Astrocyte (in vitro differentiated cells and primary cell): ENCODE measurements around the gene SDR42E2. TPM values are rescaled to one million over a fixed set of nuclear protein-coding genes. Genes with fewer than 3 reads are reported as not detected.

ENCODE experiments used
- DNase-seq: peaks from one replicate; pipeline ENCODE4 v3.0.0-alpha.2; 2010; ENCODE audit warnings: low read depth
- FAIRE-seq: peaks from 2 replicates; lab custom pipeline; 2011; peaks lifted over from hg19 to GRCh38; lab: Jason Lieb, UNC
- H2AFZ ChIP-seq: 2 replicates; pipeline ENCODE4 v1.6.0; 2012; ENCODE audit warnings: low read depth, low read length, inconsistent platforms
- H3K27ac ChIP-seq: 2 replicates; pipeline ENCODE4 v1.5.1; 2011; ENCODE audit warnings: low read depth, low read length, inconsistent platforms
- H3K27me3 ChIP-seq: 2 replicates; pipeline ENCODE4 v1.6.0; 2011; ENCODE audit warnings: low read length, inconsistent platforms; ENCODE audit not compliant: insufficient read depth
- H3K36me3 ChIP-seq: 2 replicates; pipeline ENCODE4 v1.5.1; 2011; ENCODE audit warnings: low read length, inconsistent platforms; ENCODE audit not compliant: insufficient read depth
- H3K4me1 ChIP-seq: 2 replicates; pipeline ENCODE4 v1.5.1; 2011; ENCODE audit warnings: low read length, inconsistent platforms; ENCODE audit not compliant: insufficient read depth
- H3K4me2 ChIP-seq: 2 replicates; pipeline ENCODE4 v1.6.0; 2012; ENCODE audit warnings: low read length, inconsistent platforms
- H3K4me3 ChIP-seq: 2 replicates; pipeline ENCODE4 v1.5.1; 2011; ENCODE audit warnings: low read depth, mild to moderate bottlenecking, low read length, inconsistent platforms; ENCODE audit not compliant: insufficient read depth
- H3K79me2 ChIP-seq: 2 replicates; pipeline ENCODE4 v1.6.0; 2012; ENCODE audit warnings: mild to moderate bottlenecking, low read length, inconsistent platforms; ENCODE audit not compliant: insufficient read depth
- H3K9ac ChIP-seq: 2 replicates; pipeline ENCODE4 v1.6.0; 2012; ENCODE audit warnings: mild to moderate bottlenecking, low read length, inconsistent platforms
- H3K9me3 ChIP-seq: 2 replicates; pipeline ENCODE4 v1.5.1; 2012; ENCODE audit warnings: low read depth, mild to moderate bottlenecking, low read length, inconsistent platforms; ENCODE audit not compliant: insufficient read depth
- H4K20me1 ChIP-seq: 2 replicates; pipeline ENCODE4 v1.6.0; 2012; ENCODE audit warnings: low read length, inconsistent platforms; ENCODE audit not compliant: insufficient read depth
- H3K27ac Mint-ChIP-seq: one replicate; pipeline ENCODE4 v1.8.0; 2021; ENCODE audit warnings: mild to moderate bottlenecking, mixed read lengths; ENCODE audit not compliant: unreplicated experiment
- H3K27me3 Mint-ChIP-seq: one replicate; pipeline ENCODE4 v1.8.0; 2021; ENCODE audit warnings: low read depth, mixed read lengths; ENCODE audit not compliant: unreplicated experiment
- H3K36me3 Mint-ChIP-seq: one replicate; pipeline ENCODE4 v1.8.0; 2021; ENCODE audit warnings: low read depth, mixed read lengths; ENCODE audit not compliant: unreplicated experiment
- H3K4me1 Mint-ChIP-seq: one replicate; pipeline ENCODE4 v1.8.0; 2021; ENCODE audit warnings: low read depth, mixed read lengths; ENCODE audit not compliant: unreplicated experiment
- H3K4me3 Mint-ChIP-seq: one replicate; pipeline ENCODE4 v1.8.0; 2021; ENCODE audit warnings: mild to moderate bottlenecking, moderate library complexity, mixed read lengths; ENCODE audit not compliant: unreplicated experiment
- H3K9me3 Mint-ChIP-seq: one replicate; pipeline ENCODE4 v1.8.0; 2021; ENCODE audit warnings: mild to moderate bottlenecking, mixed read lengths; ENCODE audit not compliant: unreplicated experiment
- EZH2 ChIP-seq: IDR thresholded peaks from 2 replicates; pipeline ENCODE4 v1.6.1; 2012; ENCODE audit warnings: mild to moderate bottlenecking, low read length, inconsistent platforms; ENCODE audit not compliant: insufficient read depth
- total RNA-seq: library from RNA; stranded (reverse); gene quantifications from 2 replicates; pipeline ENCODE4 v1.2.1, GENCODE V29; 2021
- TF ChIP-seq, protein P1 (sequence below): IDR thresholded peaks from 2 replicates; pipeline ENCODE4 v1.5.1; 2011; ENCODE audit warnings: low read depth, mild to moderate bottlenecking, inconsistent platforms, low read length, moderate library complexity; ENCODE audit not compliant: insufficient read depth

The SDR42E2 gene
- total RNA-seq, 1 donor from 2014 or later = not detected

DNA sequence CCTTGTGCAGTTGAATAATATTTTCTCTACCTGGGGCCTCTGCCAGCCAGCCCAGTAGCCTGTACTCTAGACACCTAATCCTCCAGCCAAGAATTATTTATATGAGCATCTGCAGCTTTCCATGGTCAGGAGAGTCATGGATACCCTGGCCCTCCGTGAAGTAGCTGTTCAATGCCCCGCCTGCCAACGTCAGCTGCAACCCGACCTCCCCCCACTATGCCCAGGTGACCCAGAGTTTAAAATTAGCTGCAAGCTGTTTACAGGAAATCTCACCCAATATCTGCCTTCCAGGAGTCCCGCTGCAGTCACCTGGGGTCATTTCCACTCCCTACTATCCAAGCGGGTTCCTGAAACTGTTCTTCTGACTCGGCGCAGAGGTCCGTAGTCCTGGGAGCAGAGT, 12.3 kb downstream of the SDR42E2 start:
- Histone ChIP-seq H3K79me2 (no peaks in the 10 kb centered on the region), H3K27ac (no peak overlapping the region), H3K27me3 (peaks cover 2% of the 10 kb centered on the region), H2AFZ (no peak overlapping the region), H4K20me1 (no peaks in the 10 kb centered on the region), H3K4me3 (no peak overlapping the region), H3K4me2 (no peak overlapping the region), H3K9ac (no peak overlapping the region), H3K36me3 (no peaks in the 10 kb centered on the region), H3K4me1 (no peaks in the 10 kb centered on the region), H3K9me3 (no peaks in the 10 kb centered on the region)
- Mint-ChIP-seq H3K4me1 (no peaks in the 10 kb centered on the region), H3K4me3 (no peak overlapping the region), H3K9me3 (no peaks in the 10 kb centered on the region), H3K27me3 (peaks cover 18% of the 10 kb centered on the region), H3K27ac (no peak overlapping the region), H3K36me3 (no peaks in the 10 kb centered on the region)
- FAIRE-seq = no peak
- DNase-seq = no peak
- TF ChIP-seq, protein P1, sequence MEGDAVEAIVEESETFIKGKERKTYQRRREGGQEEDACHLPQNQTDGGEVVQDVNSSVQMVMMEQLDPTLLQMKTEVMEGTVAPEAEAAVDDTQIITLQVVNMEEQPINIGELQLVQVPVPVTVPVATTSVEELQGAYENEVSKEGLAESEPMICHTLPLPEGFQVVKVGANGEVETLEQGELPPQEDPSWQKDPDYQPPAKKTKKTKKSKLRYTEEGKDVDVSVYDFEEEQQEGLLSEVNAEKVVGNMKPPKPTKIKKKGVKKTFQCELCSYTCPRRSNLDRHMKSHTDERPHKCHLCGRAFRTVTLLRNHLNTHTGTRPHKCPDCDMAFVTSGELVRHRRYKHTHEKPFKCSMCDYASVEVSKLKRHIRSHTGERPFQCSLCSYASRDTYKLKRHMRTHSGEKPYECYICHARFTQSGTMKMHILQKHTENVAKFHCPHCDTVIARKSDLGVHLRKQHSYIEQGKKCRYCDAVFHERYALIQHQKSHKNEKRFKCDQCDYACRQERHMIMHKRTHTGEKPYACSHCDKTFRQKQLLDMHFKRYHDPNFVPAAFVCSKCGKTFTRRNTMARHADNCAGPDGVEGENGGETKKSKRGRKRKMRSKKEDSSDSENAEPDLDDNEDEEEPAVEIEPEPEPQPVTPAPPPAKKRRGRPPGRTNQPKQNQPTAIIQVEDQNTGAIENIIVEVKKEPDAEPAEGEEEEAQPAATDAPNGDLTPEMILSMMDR = no peak
- no peak for TF ChIP-seq EZH2

GRCh38 chr16:22177968-22178930, 15.9 kb downstream of the SDR42E2 start:
- Mint-ChIP-seq H3K4me3 (no peak overlapping the region), H3K27me3 (peaks cover 35% of the 10 kb centered on the region), H3K27ac (no peak overlapping the region), H3K36me3 (no peaks in the 10 kb centered on the region), H3K4me1 (no peaks in the 10 kb centered on the region), H3K9me3 (no peaks in the 10 kb centered on the region)
- Histone ChIP-seq H3K36me3 (no peaks in the 10 kb centered on the region), H3K4me1 (no peaks in the 10 kb centered on the region), H3K4me3 (no peak overlapping the region), H3K4me2 (no peak overlapping the region), H3K9ac (no peak overlapping the region), H3K9me3 (no peaks in the 10 kb centered on the region), H3K79me2 (no peaks in the 10 kb centered on the region), H2AFZ (no peak overlapping the region), H3K27me3 (peaks cover 2% of the 10 kb centered on the region), H3K27ac (no peak overlapping the region), H4K20me1 (no peaks in the 10 kb centered on the region)
- FAIRE-seq = no peak
- DNase-seq = no peak
- no peak for TF ChIP-seq EZH2
- TF ChIP-seq, protein P1 = no peak

GRCh38 chr16:22181426-22181825, 19.1 kb downstream of the SDR42E2 start:
- Histone ChIP-seq H3K36me3 (no peaks in the 10 kb centered on the region), H3K27ac (no peak overlapping the region), H3K79me2 (no peaks in the 10 kb centered on the region), H3K4me2 (no peak overlapping the region), H4K20me1 (no peaks in the 10 kb centered on the region), H3K9ac (no peak overlapping the region), H3K27me3 (peaks cover 2% of the 10 kb centered on the region), H3K4me3 (no peak overlapping the region), H2AFZ (no peak overlapping the region), H3K9me3 (no peaks in the 10 kb centered on the region), H3K4me1 (no peaks in the 10 kb centered on the region)
- no peak overlapping the region for H3K27ac Mint-ChIP-seq
- H3K9me3 Mint-ChIP-seq = no peaks in the 10 kb centered on the region
- no peaks in the 10 kb centered on the region for H3K36me3 Mint-ChIP-seq
- peaks cover 38% of the 10 kb centered on the region for H3K27me3 Mint-ChIP-seq
- FAIRE-seq (no peak), DNase-seq (no peak)
- H3K4me3 Mint-ChIP-seq = no peak overlapping the region
- no peaks in the 10 kb centered on the region for H3K4me1 Mint-ChIP-seq
- TF ChIP-seq, protein P1 = no peak
